Ramos (cell line): ENCODE data around the gene VPS11.

ENCODE experiments used
- in situ Hi-C: fragments of 300-500 bp; cut with MboI; formaldehyde crosslinking; loops from one replicate; pipeline ENCODE4 v1.14.3; 2022; ENCODE audit warnings: low sequenced_read_pairs; ENCODE audit not compliant: unreplicated experiment

Gene VPS11

DNA sequence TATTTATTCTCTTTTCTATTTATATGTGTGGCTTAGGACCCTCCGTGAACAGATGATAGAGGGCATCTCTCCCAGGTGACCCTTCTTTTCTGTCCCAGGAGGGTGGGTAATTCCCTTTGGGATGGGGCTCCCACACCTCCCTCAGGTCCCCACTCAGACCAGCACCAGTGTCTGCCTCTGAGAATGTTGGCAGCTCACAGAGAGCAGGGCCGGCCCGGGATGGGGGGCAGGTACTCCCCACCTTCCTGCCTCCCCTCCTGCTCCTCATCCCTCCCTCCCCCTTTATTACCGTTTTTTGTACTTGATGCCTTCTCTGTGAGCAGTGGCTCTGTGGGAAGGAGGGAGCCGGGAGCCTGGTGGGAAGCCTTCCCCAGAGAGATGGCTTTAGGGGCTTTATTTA is 49.0 kb downstream of the VPS11 start:
- in situ Hi-C loops: no loop called here

DNA sequence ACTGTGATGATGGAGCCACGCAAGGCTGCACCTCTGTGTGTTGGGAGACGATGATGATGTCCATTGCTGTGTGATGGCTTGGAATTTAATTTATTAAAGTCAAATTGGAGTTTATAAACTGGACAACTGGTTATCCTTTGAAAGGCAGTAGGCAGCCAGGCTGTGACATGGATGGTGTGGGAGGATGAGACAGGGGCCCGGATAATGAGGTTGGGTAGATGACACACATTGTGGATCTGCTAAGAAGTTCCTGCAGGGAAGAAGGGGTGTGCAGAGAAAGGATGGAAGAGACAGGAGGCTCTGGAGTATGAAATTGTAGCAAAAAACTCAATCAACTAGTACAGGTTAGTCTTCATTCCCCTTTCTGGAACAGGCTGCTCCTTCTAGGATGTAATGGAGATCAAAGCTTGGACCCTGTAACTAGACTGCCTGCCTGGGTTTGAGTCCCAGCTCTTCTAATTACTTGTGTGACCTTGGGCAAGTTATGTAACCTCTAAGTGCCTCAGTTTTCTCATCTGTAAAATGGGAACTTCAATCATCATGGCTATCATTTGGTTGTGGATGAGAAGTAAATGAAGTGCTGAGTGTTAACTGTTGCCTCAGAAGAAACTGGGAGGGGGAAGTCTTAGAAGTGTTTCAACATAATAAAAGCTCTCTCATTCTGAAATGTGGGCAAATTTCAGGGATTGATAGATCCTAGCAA is 49.5 kb downstream of the VPS11 start:
- in situ Hi-C loops: no loop called here

DNA sequence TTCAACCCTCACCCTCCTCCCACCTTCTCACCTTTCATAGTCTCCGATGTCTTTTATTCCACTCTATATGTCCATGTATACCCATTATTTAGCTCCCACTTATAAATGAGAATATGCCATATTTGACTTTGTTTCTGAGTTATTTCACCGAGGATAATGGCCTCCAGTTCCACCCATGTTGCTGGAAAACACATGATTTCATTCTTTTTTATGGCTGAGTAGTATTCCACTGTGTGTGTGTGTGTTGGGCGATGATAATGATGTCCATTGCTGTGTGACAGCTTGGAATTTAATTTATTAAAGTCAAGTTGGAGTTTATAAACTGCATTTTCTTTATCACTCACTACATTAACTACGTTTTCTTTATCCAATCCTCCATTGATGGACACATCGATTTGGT is 50.6 kb downstream of the VPS11 start:
- in situ Hi-C loops: no loop called here

DNA sequence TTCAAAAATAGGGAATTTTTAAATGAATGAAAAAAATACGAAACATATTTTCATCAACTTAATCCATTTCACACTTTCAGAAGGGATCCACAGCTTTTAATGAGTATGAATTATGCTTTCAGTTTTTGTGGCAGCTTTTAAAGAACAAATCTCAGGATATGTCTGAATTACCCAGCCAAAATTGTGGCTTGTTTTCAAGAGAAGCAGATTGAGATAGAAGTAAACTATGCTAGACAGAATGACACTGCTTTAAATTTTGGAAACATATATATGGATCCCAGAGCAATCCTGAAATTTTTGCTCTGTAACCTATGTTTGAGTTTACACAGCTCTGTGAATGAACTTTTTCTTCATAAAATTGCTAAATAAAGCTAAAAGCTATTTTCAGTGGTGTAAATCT is 51.3 kb downstream of the VPS11 start:
- in situ Hi-C loops: no loop called here

DNA sequence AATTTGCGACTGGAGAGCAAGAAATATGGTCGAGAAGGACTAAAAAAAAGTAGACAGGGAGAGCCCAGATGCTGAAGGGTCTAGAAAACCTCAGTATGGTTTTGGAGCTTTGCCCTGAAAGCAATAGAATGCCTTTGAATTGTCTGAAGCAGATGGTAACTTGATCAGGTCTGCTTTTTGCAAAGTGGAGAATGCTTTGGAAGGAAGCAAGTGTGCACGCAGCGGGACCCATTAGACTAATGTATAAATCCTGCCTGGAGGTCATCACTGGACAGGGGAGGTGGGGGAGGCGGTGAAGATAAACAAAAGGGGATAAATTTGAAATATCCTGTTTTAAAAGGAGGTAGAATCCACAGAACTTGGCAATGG is 53.0 kb downstream of the VPS11 start:
- in situ Hi-C loops: no loop called here

DNA sequence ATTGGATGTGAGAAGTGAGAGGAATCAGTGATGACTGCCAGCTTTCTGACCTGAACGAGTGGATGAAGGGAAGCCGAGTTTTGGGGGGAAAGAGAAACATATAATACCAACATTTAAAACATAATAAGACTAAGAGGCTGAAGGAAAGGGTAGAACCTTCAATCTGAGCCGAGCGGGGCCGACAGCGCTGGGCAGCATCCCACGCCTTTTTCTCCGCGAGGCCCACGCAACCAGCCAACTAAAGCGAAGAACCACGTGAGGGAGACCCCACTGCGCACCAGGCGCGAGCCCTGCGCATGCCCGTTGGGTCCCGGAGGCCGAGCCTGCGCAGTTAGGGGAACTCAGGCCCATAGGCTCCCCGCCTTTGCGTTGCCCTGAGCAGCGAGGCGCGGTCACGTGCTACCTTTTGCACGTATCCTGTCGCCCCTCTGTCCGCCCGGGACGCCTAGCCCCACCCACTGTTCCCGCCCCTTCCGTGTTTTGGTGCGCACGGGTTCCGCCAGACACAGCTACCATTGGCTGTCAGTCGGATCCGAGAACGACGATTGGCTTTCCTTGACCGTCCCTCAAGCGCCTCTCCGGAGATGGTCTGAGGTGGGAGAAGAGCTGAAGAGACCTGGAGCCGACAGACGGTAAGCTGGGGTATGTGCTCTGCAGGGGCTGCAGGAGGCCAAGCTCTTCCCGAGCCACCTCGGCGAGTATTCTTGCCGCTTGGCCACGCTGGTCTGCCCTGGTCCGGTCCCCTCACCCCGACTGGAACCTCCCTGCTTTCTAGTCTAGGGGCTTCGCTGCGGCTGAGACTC is 53.6 kb downstream of the VPS11 start, which contains the start of gene HINFP:
TSS of gene HINFP (plus strand) at position 573 of the 803 bp plus-strand sequence. CDS start 5,365 bp downstream, outside the sequence.
- in situ Hi-C loops: no loop called here

DNA sequence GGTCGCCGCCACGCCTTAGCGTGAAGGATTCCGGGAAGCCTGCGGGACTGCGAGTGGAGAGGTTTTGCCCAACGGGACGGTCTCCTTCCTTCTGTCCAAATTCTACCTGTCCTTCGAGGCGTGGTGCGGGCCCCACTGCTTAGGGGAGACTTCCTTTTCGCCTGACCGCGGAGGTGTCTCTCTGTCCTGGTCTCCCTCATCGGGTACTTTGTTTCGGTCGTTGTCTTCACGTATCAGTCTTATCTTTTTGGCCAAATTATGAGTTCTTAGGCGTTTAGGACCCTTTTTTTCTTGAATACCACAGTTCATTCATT is 54.1 kb downstream of the VPS11 start:
- in situ Hi-C loops: no loop called here

DNA sequence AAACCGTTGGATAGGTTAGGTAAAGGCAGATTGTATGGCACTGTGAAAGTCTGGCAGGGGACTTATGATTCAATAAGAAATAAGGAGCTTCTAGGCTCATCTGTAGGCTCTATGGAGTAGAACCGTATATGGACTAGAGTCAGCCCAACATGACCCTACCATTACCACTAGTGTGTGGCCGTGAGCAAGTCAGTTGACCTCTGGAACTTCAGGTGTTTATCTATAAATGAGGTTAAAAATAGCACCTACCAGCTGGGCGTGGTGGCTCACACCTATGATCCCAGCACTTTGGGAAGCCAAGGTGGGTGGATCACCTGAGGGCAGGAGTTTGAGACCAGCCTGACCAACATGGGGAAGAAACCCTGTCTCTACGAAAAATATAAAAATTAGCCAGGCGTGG is 58.2 kb downstream of the VPS11 start:
- in situ Hi-C loops: no loop called here

DNA sequence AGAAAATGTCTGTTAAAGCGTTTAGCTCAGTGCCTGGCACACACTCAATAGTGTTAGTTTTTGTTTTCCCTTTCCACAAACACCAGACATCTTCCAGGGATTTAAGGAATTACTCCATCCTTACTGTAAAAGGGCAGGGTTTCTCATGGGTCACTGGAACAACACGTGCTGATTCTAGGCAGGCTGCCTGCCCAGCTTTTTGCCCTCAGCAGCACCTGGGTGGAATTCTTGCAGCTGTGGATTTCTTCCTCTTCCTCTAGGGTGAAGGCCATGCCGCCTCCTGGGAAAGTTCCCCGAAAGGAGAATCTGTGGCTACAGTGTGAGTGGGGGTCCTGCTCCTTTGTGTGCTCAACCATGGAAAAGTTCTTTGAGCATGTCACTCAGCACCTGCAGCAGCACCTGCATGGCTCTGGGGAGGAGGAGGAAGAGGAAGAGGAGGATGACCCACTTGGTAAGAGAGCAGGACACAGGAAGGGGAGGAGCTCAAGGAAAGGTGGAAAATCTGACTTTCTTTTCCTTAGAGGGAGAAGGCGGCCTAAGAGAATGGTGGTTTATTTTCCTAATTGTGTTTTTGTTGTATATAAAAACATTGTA is 59.2 kb downstream of the VPS11 start:
- in situ Hi-C loops: no loop called here

DNA sequence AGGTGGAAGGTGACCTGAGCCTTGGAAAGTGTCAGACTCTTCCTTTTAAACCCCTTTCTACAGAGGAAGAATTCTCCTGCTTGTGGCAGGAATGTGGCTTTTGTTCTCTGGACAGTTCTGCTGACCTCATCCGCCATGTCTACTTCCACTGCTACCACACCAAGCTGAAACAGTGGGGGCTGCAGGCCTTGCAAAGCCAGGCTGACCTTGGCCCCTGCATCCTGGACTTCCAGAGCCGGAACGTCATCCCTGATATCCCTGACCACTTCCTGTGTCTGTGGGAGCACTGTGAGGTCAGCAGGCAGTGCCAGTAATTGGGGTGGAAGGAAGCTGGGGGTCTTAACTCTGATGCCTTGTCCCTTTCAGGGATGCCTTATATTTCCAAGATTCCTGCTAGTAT is 63.0 kb downstream of the VPS11 start:
- in situ Hi-C loops: no loop called here
